Ishikawa (cell line): ENCODE measurements around the gene TEX14.

Experiments used
- EP300 ChIP-seq: IDR thresholded peaks from 2 replicates; pipeline ENCODE4 v1.6.1; 2012; ENCODE audit warnings: borderline replicate concordance
- NFIC ChIP-seq: IDR thresholded peaks from 2 replicates; pipeline ENCODE4 v1.6.1; 2012
- RAD21 ChIP-seq: IDR thresholded peaks from 2 replicates; pipeline ENCODE4 v1.6.1; 2012; ENCODE audit warnings: low read depth
- TAF1 ChIP-seq: IDR thresholded peaks from 2 replicates; pipeline ENCODE4 v1.6.1; 2012; ENCODE audit warnings: low read depth, mild to moderate bottlenecking
- TCF12 ChIP-seq: IDR thresholded peaks from 2 replicates; pipeline ENCODE4 v1.6.1; 2012; ENCODE audit warnings: low read depth
- USF1 ChIP-seq: IDR thresholded peaks from 2 replicates; pipeline ENCODE4 v1.6.1; 2012
- ZBTB7A ChIP-seq: IDR thresholded peaks from 2 replicates; pipeline ENCODE4 v1.6.1; 2012; ENCODE audit warnings: low read depth
- TF ChIP-seq, protein P1 (sequence below): IDR thresholded peaks from 2 replicates; pipeline ENCODE4 v1.6.1; 2012

DNA sequence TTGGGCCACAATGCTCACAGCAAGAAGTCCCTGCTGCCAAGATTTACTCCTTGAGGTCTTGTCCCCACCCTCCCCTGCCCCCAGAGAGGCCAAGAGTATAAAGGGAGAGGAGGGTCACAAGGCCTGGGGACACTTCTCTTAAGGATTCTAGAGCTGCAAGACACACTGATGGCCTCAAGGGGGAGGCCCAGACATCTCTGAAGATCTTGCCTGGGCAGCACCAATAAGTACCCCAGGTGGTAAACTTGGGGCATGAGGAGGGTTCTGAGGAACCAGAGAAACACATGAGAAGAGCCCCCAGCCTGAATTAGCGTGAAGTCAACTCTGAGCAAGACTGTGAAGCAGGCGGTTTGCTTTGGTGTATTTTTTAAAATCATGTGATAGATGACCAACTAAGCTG, 150.6 kb downstream of the TEX14 start:
- no peak for TF ChIP-seq NFIC
- no peak for TF ChIP-seq EP300
- TF ChIP-seq USF1: no peak
- TF ChIP-seq TAF1: no peak
- TF ChIP-seq TCF12: no peak
- TF ChIP-seq, protein P1, sequence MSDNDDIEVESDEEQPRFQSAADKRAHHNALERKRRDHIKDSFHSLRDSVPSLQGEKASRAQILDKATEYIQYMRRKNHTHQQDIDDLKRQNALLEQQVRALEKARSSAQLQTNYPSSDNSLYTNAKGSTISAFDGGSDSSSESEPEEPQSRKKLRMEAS: no peak
- TF ChIP-seq RAD21: peak; percentile 42; the same call in 1 of the 2 replicates
- no peak for TF ChIP-seq ZBTB7A
